Measurements from ENCODE around the gene KCNQ1. TPM values are rescaled to one million over a fixed set of nuclear protein-coding genes. Genes with fewer than 3 reads are reported as not detected.

KCNQ1 gene
- total and polyA plus RNA-seq, 2 donors (not counting 1 experiment from before 2014, with no cell fraction given): not detected

DNA sequence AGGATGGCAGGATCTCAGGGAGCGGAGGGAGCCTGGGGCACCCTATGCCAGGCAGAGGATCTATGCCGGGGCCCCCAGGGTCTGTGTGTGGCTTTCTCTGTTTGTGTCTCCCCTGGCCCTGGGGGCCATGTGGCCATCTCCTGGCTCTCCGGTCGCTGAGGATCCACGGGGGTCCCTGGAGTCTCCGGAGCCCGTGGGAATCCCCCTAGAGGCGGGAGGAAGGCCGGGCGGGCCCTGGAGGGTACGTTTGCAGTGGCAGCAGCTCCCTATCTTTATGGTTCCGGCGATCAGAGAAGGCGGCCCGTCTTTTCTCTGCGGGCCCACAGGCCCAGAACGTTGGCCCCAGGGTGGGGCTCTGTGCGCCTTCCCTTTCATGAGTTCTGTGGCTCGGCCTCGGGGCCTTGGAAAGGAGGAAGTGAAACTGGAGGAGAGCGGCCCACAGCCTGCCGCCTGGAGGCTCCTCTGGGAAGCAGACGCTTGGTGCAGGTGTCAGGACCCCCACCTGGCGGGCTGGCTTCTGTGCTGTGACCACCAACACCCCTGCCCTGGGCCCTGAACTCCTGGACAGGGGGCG lies 82.1 kb downstream of the KCNQ1 start:
- no peak overlapping the region for H2AFZ ChIP-seq (ENCODE audit: low read length)

DNA sequence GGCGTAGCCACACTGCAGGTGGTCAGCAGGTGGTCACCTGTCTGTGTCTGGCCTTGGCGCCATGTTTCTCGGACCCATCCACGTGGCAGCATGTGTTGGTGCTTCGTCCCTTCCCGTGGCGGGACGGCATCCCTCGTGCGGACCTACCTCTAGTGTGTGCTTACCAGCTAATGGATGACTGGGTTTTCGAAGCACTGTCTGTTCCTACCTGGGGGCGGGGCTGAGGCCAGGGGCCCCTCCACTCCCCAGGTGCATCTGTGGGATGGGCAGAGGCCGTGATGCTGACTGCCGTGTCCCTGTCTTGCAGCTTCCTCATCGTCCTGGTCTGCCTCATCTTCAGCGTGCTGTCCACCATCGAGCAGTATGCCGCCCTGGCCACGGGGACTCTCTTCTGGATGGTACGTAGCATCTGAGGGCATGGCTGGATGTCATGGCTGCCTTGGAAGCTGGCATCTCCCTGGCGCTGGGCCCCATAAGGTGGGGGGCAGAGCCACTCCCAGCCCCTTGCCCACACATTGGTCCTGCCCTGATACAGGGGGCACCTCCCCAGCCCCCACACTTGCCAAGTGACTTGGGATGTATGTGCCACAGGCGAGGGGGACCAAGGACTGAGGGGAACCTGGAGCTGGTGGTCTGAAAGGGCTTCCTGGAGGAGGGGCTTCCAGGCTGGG lies 82.9 kb downstream of the KCNQ1 start:
- H4K20me1 ChIP-seq (ENCODE audit: control insufficient read depth, extremely low read depth, insufficient read depth, low read length): no peaks in the 10 kb centered on the region
- DNase-seq (ENCODE audit: low read depth in 2 of 2): no peak
- no peaks in the 10 kb centered on the region for H3K27me3 ChIP-seq (ENCODE audit: control insufficient read depth, insufficient read depth, low read length)
- TF ChIP-seq, protein P1, sequence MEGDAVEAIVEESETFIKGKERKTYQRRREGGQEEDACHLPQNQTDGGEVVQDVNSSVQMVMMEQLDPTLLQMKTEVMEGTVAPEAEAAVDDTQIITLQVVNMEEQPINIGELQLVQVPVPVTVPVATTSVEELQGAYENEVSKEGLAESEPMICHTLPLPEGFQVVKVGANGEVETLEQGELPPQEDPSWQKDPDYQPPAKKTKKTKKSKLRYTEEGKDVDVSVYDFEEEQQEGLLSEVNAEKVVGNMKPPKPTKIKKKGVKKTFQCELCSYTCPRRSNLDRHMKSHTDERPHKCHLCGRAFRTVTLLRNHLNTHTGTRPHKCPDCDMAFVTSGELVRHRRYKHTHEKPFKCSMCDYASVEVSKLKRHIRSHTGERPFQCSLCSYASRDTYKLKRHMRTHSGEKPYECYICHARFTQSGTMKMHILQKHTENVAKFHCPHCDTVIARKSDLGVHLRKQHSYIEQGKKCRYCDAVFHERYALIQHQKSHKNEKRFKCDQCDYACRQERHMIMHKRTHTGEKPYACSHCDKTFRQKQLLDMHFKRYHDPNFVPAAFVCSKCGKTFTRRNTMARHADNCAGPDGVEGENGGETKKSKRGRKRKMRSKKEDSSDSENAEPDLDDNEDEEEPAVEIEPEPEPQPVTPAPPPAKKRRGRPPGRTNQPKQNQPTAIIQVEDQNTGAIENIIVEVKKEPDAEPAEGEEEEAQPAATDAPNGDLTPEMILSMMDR (conservative IDR thresholded peaks at IDR 0.05 in 1 of 2, IDR thresholded peaks at IDR 0.05 in 1 of 2; ENCODE audit: low read depth in 1 of 2, low read length in 2 of 2): no peak
- no peak for TF ChIP-seq EZH2 (IDR thresholded peaks at IDR 0.05; ENCODE audit: low read length, missing control alignments)
- no peaks in the 10 kb centered on the region for H3K9me3 ChIP-seq (ENCODE audit: control insufficient read depth, insufficient read depth, low read depth, low read length)
- no peaks in the 10 kb centered on the region for H3K36me3 ChIP-seq (ENCODE audit: control insufficient read depth, insufficient read depth, low read length)
- H2AFZ ChIP-seq (ENCODE audit: low read length): no peak overlapping the region
- no peaks in the 10 kb centered on the region for H3K4me1 ChIP-seq (ENCODE audit: control insufficient read depth, extremely low read depth, insufficient read depth, low read length)
- H3K4me2 ChIP-seq (ENCODE audit: extremely low read depth, insufficient read depth, low read length): no peak overlapping the region
- no peak overlapping the region for H3K27ac ChIP-seq (ENCODE audit: insufficient read depth, low read length)
- no peak overlapping the region for H3K4me3 ChIP-seq (replicated peaks in 1 of 4; ENCODE audit: control extremely low read depth in 1 of 4, insufficient read depth in 1 of 4, low read depth in 3 of 4, low read length in 4 of 4)
- H3K79me2 ChIP-seq (ENCODE audit: control insufficient read depth, insufficient read depth, low read length): no peaks in the 10 kb centered on the region
- H3K9ac ChIP-seq (ENCODE audit: insufficient read depth, low read length): no peak overlapping the region

More for the DNA sequence above, 82.1 kb downstream of the KCNQ1 start:
- H3K36me3 ChIP-seq (ENCODE audit: control insufficient read depth, insufficient read depth, low read length): no peaks in the 10 kb centered on the region
- H4K20me1 ChIP-seq (ENCODE audit: control insufficient read depth, extremely low read depth, insufficient read depth, low read length): no peaks in the 10 kb centered on the region
- H3K4me1 ChIP-seq (ENCODE audit: control insufficient read depth, extremely low read depth, insufficient read depth, low read length): no peaks in the 10 kb centered on the region
- TF ChIP-seq, protein P1 (conservative IDR thresholded peaks at IDR 0.05 in 1 of 2, IDR thresholded peaks at IDR 0.05 in 1 of 2; ENCODE audit: low read depth in 1 of 2, low read length in 2 of 2): no peak
- no peak for TF ChIP-seq EZH2 (IDR thresholded peaks at IDR 0.05; ENCODE audit: low read length, missing control alignments)
- no peak overlapping the region for H3K4me2 ChIP-seq (ENCODE audit: extremely low read depth, insufficient read depth, low read length)
- no peaks in the 10 kb centered on the region for H3K27me3 ChIP-seq (ENCODE audit: control insufficient read depth, insufficient read depth, low read length)
- no peaks in the 10 kb centered on the region for H3K9me3 ChIP-seq (ENCODE audit: control insufficient read depth, insufficient read depth, low read depth, low read length)
- H3K27ac ChIP-seq (ENCODE audit: insufficient read depth, low read length): no peak overlapping the region
- H3K4me3 ChIP-seq (replicated peaks in 1 of 4; ENCODE audit: control extremely low read depth in 1 of 4, insufficient read depth in 1 of 4, low read depth in 3 of 4, low read length in 4 of 4): no peak overlapping the region
- no peak overlapping the region for H3K9ac ChIP-seq (ENCODE audit: insufficient read depth, low read length)
- no peaks in the 10 kb centered on the region for H3K79me2 ChIP-seq (ENCODE audit: control insufficient read depth, insufficient read depth, low read length)
- no peak for DNase-seq (ENCODE audit: low read depth in 2 of 2)

GRCh38 chr11:2528301-2529050 lies 83.7 kb downstream of the KCNQ1 start:
- Histone ChIP-seq H3K9ac (ENCODE audit: insufficient read depth, low read length) (peak overlapping the region; percentile 7), H3K79me2 (ENCODE audit: control insufficient read depth, insufficient read depth, low read length) (no peaks in the 10 kb centered on the region), H3K27ac (ENCODE audit: insufficient read depth, low read length) (no peak overlapping the region), H3K4me1 (ENCODE audit: control insufficient read depth, extremely low read depth, insufficient read depth, low read length) (peaks cover 7% of the 10 kb centered on the region), H4K20me1 (ENCODE audit: control insufficient read depth, extremely low read depth, insufficient read depth, low read length) (no peaks in the 10 kb centered on the region), H3K27me3 (ENCODE audit: control insufficient read depth, insufficient read depth, low read length) (no peaks in the 10 kb centered on the region), H3K9me3 (ENCODE audit: control insufficient read depth, insufficient read depth, low read depth, low read length) (no peaks in the 10 kb centered on the region), H3K4me3 (replicated peaks in 1 of 4; ENCODE audit: control extremely low read depth in 1 of 4, insufficient read depth in 1 of 4, low read depth in 3 of 4, low read length in 4 of 4) (no peak overlapping the region), H2AFZ (ENCODE audit: low read length) (no peak overlapping the region), H3K4me2 (ENCODE audit: extremely low read depth, insufficient read depth, low read length) (no peak overlapping the region), H3K36me3 (ENCODE audit: control insufficient read depth, insufficient read depth, low read length) (no peaks in the 10 kb centered on the region)
- no peak for DNase-seq (ENCODE audit: low read depth in 2 of 2)
- TF ChIP-seq, protein P1 (conservative IDR thresholded peaks at IDR 0.05 in 1 of 2, IDR thresholded peaks at IDR 0.05 in 1 of 2; ENCODE audit: low read depth in 1 of 2, low read length in 2 of 2): no peak
- TF ChIP-seq EZH2 (IDR thresholded peaks at IDR 0.05; ENCODE audit: low read length, missing control alignments): no peak

Measured in fibroblast of lung (primary cell).